GM12865 (cell line): ENCODE data around the gene NOP10.

Source experiments
- DNase-seq: peaks from one replicate; pipeline ENCODE4 v3.0.0; 2010; ENCODE audit warnings: low read depth
- H3K4me3 ChIP-seq: 2 replicates; pipeline ENCODE4 v1.5.1; 2011; ENCODE audit warnings: mild to moderate bottlenecking, low read depth, low read length, control low read depth
- TF ChIP-seq, protein P1 (sequence below): IDR thresholded peaks from 2 replicates; pipeline ENCODE4 v1.5.1; 2011; ENCODE audit warnings: low read length, control low read depth, low read depth, inconsistent platforms; ENCODE audit not compliant: insufficient read depth; ENCODE audit errors: missing control alignments

Gene NOP10

DNA sequence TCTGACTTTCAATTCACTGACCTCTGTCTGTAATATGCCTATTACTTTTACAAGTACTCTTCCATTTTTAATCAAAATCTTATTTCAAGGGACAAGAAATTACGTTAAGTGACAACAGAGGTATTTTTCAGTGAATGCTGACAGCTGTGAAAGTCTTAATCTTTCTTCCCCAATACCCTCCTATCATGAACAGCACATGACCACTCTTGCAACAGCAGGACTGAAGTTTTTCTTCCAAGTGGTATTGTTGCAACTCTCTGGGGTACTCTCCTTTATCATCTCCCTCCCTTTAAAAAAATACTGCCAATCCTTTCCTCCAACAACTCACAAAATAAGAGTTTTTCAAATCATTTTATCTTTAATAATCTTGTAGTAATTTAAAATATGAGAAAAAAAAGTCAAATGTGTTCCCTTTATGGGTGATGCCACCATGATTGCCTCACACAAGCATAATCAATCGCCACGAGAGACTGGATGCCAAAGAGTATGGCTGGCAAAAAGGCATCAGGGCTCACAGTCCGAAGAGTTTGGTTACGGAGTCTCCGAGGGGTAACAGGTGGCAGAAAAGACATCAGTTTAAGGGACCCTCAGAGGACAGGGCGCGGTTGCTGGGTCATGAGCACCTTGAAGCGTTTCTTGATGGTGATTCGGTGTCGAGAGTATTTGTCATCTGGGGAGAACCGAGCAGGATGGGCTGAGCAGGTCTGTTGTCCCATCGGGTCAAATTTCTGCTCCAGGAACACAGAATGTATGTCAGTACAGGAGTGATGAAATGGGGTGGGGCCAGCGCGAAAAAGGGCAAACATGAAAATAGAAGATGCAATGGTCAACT is 1.3 kb downstream of the NOP10 start:
- TF ChIP-seq, protein P1, sequence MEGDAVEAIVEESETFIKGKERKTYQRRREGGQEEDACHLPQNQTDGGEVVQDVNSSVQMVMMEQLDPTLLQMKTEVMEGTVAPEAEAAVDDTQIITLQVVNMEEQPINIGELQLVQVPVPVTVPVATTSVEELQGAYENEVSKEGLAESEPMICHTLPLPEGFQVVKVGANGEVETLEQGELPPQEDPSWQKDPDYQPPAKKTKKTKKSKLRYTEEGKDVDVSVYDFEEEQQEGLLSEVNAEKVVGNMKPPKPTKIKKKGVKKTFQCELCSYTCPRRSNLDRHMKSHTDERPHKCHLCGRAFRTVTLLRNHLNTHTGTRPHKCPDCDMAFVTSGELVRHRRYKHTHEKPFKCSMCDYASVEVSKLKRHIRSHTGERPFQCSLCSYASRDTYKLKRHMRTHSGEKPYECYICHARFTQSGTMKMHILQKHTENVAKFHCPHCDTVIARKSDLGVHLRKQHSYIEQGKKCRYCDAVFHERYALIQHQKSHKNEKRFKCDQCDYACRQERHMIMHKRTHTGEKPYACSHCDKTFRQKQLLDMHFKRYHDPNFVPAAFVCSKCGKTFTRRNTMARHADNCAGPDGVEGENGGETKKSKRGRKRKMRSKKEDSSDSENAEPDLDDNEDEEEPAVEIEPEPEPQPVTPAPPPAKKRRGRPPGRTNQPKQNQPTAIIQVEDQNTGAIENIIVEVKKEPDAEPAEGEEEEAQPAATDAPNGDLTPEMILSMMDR, result no peak
- no peak for DNase-seq
- peak overlapping the region; percentile 91 for H3K4me3 ChIP-seq

DNA sequence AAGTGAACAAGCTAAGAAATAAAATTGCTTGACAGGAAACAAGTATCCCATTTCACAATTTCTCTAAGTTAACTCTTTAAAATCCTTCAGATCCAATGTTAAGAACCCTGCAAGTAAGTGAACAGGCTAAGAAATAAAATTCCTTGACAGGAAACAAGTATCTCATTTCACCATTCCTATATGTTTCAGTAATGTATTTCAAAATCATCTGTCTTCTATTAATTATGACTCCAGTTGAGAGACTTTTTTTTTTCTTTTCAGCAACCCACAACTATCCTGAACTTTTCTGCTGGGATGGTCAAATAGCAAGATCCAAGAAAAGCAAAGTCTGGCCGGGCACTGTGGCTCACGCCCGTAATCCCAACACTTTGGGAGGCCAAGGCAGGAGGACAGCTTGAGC is 3.0 kb downstream of the NOP10 start:
- no peak overlapping the region for H3K4me3 ChIP-seq
- no peak for DNase-seq

DNA sequence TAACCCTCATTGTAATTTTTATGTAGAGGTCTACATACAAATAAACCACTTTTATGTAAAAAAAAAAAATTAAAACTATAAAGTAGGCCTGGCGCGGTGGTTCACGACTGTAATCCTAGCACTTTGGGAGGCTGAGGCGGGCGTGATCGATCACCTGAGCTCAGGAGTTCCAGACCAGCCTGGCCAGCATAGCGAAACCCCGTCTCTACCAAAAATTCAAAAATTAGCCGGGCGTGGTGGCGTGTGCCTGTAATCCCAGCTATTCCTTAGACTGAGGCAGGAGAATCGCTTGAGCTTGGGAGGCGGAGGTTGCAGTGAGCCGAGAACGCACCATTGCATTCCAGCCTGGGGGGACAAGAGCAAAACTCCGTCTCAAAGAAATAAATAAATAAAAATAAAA is 4.6 kb downstream of the NOP10 start:
- no peak for DNase-seq
- TF ChIP-seq, protein P1, result no peak
- peak overlapping the region; percentile 50 for H3K4me3 ChIP-seq

More for the DNA sequence above, 3.0 kb downstream of the NOP10 start:
- TF ChIP-seq, protein P1, result no peak

GRCh38 chr15:34337557-34338306 is 5.2 kb downstream of the NOP10 start, which contains the start of gene SLC12A6:
TSS of gene SLC12A6 (minus strand) at chr15:34337781. CDS start at chr15:34336680, 1,101 bp downstream.
- TF ChIP-seq, protein P1, result no peak
- DNase-seq, result peak; percentile 94
- H3K4me3 ChIP-seq, result peak within 1 kb of the TSS; percentile 70

- H3K4me3 ChIP-seq, result peak overlapping the region; percentile 70
- TF ChIP-seq, protein P1, result no peak
- peak; percentile 63 for DNase-seq
Observed at GRCh38 chr15:34336991-34337556, 5.9 kb downstream of the NOP10 start.

DNA sequence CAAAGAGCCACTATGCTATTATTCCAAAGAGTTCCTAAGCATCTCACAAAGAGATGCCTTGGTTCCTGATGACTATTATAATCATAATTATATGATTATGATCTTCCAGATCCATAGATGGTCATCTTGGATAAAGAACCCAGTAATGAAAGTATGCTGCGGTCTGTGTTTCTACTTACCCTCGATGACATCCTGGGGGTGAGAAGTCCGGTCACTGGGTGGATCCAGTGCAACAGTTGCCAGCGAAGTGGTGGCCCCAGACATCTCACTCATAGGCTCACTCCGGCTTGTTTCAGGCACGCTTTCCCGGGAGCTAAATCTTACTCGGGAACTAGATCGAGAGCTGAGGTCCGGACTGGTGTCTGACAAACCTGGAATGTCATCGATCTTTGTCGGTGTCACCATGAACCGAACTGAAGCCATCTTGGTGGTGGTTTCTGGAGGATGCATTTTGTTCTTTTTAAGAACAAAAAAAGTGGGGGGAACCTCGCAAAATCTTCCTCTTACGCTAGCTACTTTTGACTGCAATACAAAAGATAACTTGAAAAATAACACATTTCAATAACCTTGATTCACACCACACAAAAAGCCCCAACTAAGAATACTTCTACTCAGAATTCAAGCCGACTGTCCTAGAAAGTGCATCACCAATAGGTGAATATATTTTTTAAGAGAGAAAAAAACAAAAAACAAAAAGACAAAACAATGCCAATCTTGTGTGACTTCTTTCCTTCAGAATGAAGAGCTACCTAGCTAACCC is 6.5 kb downstream of the NOP10 start:
- TF ChIP-seq, protein P1, result no peak
- DNase-seq, result peak; percentile 76
- peak overlapping the region; percentile 70 for H3K4me3 ChIP-seq
